ENCODE measurements around the gene SLC12A8. TPM values are rescaled to one million over a fixed set of nuclear protein-coding genes. Genes with fewer than 3 reads are reported as not detected.

Gene SLC12A8
- total and polyA plus RNA-seq, 2 experiments from 2014 or later, result 6.9 to 15.9 TPM

- Mint-ChIP-seq H3K27me3 (ENCODE audit: insufficient read depth, low read depth, poor library complexity) (peaks cover 11% of the 10 kb centered on the region), H3K36me3 (ENCODE audit: low read depth) (no peaks in the 10 kb centered on the region; the same call in 2 of the 3 replicates), H3K4me3 (no peak overlapping the region), H3K9me3 (no peaks in the 10 kb centered on the region), H3K4me1 (peaks cover 23% of the 10 kb centered on the region), H3K27ac (no peak overlapping the region)
- H3K27ac ChIP-seq (ENCODE audit: low read depth), result no peak overlapping the region
- TF ChIP-seq CTCF (conservative IDR thresholded peaks at IDR 0.05; ENCODE audit: low read depth in 2 of 2), result peak; percentile 26 to 28; a peak in 3 of 4 replicates
- no peak for TF ChIP-seq EZH2phosphoT487 (IDR thresholded peaks at IDR 0.05; ENCODE audit: unreplicated experiment)
- H3F3A ChIP-seq (replicated peaks; ENCODE audit: low read depth), result no peaks in the 10 kb centered on the region
- no peaks in the 10 kb centered on the region for H4K20me1 ChIP-seq (replicated peaks; ENCODE audit: insufficient read depth)
- H3K4me1 ChIP-seq (ENCODE audit: insufficient read depth), result no peaks in the 10 kb centered on the region
- no peaks in the 10 kb centered on the region for H3K79me2 ChIP-seq (replicated peaks; ENCODE audit: insufficient read depth)
- peaks cover 12% of the 10 kb centered on the region for H3K9me2 ChIP-seq (ENCODE audit: insufficient read depth)
- H2AFZ ChIP-seq, result no peak overlapping the region
- no peak overlapping the region for H3K4me2 ChIP-seq
- H3K27me3 ChIP-seq (ENCODE audit: insufficient read depth), result no peaks in the 10 kb centered on the region
- ATAC-seq (peak; percentile 97), DNase-seq (ENCODE audit: low spot score) (peak; percentile 43)
- no peak overlapping the region for H3K4me3 ChIP-seq
- H3K36me3 ChIP-seq (ENCODE audit: insufficient read depth), result no peaks in the 10 kb centered on the region
Observed at GRCh38 chr3:125075738-125076137, 136.8 kb downstream of the SLC12A8 start.

- ATAC-seq, result no peak
- H3K36me3 ChIP-seq (ENCODE audit: insufficient read depth), result no peaks in the 10 kb centered on the region
- no peak overlapping the region for H3K27ac Mint-ChIP-seq
- no peaks in the 10 kb centered on the region for H3K9me3 Mint-ChIP-seq
- H3K36me3 Mint-ChIP-seq (ENCODE audit: low read depth), result no peaks in the 10 kb centered on the region; the same call in 2 of the 3 replicates
- peaks cover 23% of the 10 kb centered on the region for H3K4me1 Mint-ChIP-seq
- no peaks in the 10 kb centered on the region for H4K20me1 ChIP-seq (replicated peaks; ENCODE audit: insufficient read depth)
- H3K4me2 ChIP-seq, result no peak overlapping the region
- H3F3A ChIP-seq (replicated peaks; ENCODE audit: low read depth), result no peaks in the 10 kb centered on the region
- H3K4me1 ChIP-seq (ENCODE audit: insufficient read depth), result no peaks in the 10 kb centered on the region
- no peaks in the 10 kb centered on the region for H3K79me2 ChIP-seq (replicated peaks; ENCODE audit: insufficient read depth)
- no peak overlapping the region for H3K4me3 Mint-ChIP-seq
- H3K27me3 ChIP-seq (ENCODE audit: insufficient read depth), result no peaks in the 10 kb centered on the region
- no peak overlapping the region for H3K4me3 ChIP-seq
- H2AFZ ChIP-seq, result no peak overlapping the region
- no peak overlapping the region for H3K27ac ChIP-seq (ENCODE audit: low read depth)
- DNase-seq (ENCODE audit: low spot score), result no peak
- H3K9me2 ChIP-seq (ENCODE audit: insufficient read depth), result peaks cover 12% of the 10 kb centered on the region
- H3K27me3 Mint-ChIP-seq (ENCODE audit: insufficient read depth, low read depth, poor library complexity), result peaks cover 9% of the 10 kb centered on the region
- no peak for TF ChIP-seq ETS1 (IDR thresholded peaks at IDR 0.05)
- TF ChIP-seq EZH2phosphoT487 (IDR thresholded peaks at IDR 0.05; ENCODE audit: unreplicated experiment), result no peak
- TF ChIP-seq REST (IDR thresholded peaks at IDR 0.05; ENCODE audit: unreplicated experiment), result no peak
- TF ChIP-seq EZH2 (IDR thresholded peaks at IDR 0.05; ENCODE audit: low read depth, unreplicated experiment), result no peak
- no peak for TF ChIP-seq STAT1 (IDR thresholded peaks at IDR 0.05; ENCODE audit: unreplicated experiment)
- TF ChIP-seq NANOG (IDR thresholded peaks at IDR 0.05; ENCODE audit: borderline replicate concordance), result no peak
- no peak for TF ChIP-seq ZNF462 (CRISPR knock-in tag; IDR thresholded peaks at IDR 0.05)
- no peak for TF ChIP-seq JUNB (IDR thresholded peaks at IDR 0.05; ENCODE audit: unreplicated experiment)
Observed at GRCh38 chr3:125073390-125073905, 139.1 kb downstream of the SLC12A8 start.
